Measurements from ENCODE around the gene ZNF585A.

GRCh38 chr19:37197768-37198167 lies 25.3 kb upstream of the ZNF585A start:
- no peak for TF ChIP-seq ZFP30 (CRISPR knock-in tag; IDR thresholded peaks at IDR 0.05)
- TF ChIP-seq ZFP3 (CRISPR knock-in tag; IDR thresholded peaks at IDR 0.05), result no peak
- TF ChIP-seq, protein P1, sequence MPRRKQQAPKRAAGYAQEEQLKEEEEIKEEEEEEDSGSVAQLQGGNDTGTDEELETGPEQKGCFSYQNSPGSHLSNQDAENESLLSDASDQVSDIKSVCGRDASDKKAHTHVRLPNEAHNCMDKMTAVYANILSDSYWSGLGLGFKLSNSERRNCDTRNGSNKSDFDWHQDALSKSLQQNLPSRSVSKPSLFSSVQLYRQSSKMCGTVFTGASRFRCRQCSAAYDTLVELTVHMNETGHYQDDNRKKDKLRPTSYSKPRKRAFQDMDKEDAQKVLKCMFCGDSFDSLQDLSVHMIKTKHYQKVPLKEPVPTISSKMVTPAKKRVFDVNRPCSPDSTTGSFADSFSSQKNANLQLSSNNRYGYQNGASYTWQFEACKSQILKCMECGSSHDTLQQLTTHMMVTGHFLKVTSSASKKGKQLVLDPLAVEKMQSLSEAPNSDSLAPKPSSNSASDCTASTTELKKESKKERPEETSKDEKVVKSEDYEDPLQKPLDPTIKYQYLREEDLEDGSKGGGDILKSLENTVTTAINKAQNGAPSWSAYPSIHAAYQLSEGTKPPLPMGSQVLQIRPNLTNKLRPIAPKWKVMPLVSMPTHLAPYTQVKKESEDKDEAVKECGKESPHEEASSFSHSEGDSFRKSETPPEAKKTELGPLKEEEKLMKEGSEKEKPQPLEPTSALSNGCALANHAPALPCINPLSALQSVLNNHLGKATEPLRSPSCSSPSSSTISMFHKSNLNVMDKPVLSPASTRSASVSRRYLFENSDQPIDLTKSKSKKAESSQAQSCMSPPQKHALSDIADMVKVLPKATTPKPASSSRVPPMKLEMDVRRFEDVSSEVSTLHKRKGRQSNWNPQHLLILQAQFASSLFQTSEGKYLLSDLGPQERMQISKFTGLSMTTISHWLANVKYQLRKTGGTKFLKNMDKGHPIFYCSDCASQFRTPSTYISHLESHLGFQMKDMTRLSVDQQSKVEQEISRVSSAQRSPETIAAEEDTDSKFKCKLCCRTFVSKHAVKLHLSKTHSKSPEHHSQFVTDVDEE (CRISPR knock-in tag; IDR thresholded peaks at IDR 0.05), result no peak
- no peak for TF ChIP-seq ARNTL (CRISPR knock-in tag; IDR thresholded peaks at IDR 0.05; ENCODE audit: borderline replicate concordance, low read depth)
- TF ChIP-seq, protein P2, sequence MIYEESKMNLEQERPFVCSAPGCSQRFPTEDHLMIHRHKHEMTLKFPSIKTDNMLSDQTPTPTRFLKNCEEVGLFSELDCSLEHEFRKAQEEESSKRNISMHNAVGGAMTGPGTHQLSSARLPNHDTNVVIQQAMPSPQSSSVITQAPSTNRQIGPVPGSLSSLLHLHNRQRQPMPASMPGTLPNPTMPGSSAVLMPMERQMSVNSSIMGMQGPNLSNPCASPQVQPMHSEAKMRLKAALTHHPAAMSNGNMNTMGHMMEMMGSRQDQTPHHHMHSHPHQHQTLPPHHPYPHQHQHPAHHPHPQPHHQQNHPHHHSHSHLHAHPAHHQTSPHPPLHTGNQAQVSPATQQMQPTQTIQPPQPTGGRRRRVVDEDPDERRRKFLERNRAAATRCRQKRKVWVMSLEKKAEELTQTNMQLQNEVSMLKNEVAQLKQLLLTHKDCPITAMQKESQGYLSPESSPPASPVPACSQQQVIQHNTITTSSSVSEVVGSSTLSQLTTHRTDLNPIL (CRISPR knock-in tag; IDR thresholded peaks at IDR 0.05; ENCODE audit: low read depth), result no peak
- TF ChIP-seq ZC3H10 (CRISPR knock-in tag; IDR thresholded peaks at IDR 0.05), result no peak
- TF ChIP-seq ZNF565 (CRISPR knock-in tag; conservative IDR thresholded peaks at IDR 0.05; ENCODE audit: low read depth), result no peak
- no peak for TF ChIP-seq RARB (CRISPR knock-in tag; IDR thresholded peaks at IDR 0.05)
- TF ChIP-seq ZNF70 (CRISPR knock-in tag; IDR thresholded peaks at IDR 0.05), result no peak
- no peak for TF ChIP-seq BACH2 (CRISPR knock-in tag; IDR thresholded peaks at IDR 0.05; ENCODE audit: borderline replicate concordance)
- TF ChIP-seq, protein P3, sequence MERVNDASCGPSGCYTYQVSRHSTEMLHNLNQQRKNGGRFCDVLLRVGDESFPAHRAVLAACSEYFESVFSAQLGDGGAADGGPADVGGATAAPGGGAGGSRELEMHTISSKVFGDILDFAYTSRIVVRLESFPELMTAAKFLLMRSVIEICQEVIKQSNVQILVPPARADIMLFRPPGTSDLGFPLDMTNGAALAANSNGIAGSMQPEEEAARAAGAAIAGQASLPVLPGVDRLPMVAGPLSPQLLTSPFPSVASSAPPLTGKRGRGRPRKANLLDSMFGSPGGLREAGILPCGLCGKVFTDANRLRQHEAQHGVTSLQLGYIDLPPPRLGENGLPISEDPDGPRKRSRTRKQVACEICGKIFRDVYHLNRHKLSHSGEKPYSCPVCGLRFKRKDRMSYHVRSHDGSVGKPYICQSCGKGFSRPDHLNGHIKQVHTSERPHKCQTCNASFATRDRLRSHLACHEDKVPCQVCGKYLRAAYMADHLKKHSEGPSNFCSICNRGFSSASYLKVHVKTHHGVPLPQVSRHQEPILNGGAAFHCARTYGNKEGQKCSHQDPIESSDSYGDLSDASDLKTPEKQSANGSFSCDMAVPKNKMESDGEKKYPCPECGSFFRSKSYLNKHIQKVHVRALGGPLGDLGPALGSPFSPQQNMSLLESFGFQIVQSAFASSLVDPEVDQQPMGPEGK (CRISPR knock-in tag; IDR thresholded peaks at IDR 0.05; ENCODE audit: borderline replicate concordance), result no peak
